OCI-LY3 (cell line): Measurements from ENCODE around the gene TSC1.

ENCODE experiments used
- CTCF ChIP-seq: fragments of 200-600, 300-600 bp; sonication (generic); IDR thresholded peaks from 2 replicates; pipeline ENCODE4 v1.5.1; 2014; ENCODE audit warnings: antibody characterized with exemption, low read length, low read depth
- EZH2phosphoT487 ChIP-seq: fragments of 200-600 bp; shearing (Covaris generic); IDR thresholded peaks from 2 replicates; pipeline ENCODE4 v1.6.1; 2018; ENCODE audit warnings: antibody characterized with exemption, mixed run types, low read depth

DNA sequence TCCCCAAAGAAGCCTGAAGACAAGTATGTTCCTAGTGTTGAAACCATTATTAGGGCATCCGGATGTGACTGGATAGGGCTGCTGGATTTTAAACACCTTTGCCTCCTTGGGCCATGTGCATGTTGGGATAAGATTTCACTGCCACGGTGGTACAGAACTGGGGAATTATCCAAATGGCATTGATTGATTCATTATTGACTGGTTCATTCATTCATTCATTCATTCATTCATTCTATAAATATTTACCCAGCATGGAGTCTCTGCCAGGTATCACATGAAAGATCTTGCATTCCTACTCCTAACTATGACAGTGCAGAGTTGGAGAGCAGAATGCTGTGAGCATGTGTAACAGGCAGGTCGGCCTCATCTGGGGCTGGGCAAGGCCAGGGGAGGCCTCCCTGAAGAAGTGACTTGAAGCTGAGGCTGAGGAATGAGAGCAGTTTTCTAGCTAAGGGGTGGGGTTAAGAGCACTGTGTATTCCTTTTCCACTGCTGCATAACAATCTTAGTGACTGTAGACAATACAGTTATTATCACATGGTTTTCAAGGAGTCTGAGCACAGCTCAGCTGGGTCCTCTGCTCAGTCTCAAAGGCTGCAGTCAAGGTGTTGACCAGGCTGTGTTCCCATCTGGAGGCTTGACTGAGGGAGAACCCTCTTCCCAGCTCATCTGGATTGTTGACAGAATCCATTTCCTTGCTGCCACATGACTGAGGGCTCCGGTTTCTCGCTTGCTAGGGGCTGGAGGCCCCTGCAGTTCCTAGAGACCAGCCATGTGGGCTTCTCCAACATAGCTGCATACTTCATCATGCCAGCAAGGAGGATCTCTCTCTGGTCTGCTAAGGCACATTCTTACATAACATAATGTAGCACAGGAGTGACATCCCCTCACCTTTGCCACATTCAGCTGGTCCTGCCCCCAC, 102.0 kb downstream of the TSC1 start:
- TF ChIP-seq CTCF (no peak), EZH2phosphoT487 (no peak)
